NCI-H187 (cell line): Measurements from ENCODE around the gene FAM53B.
"Not testable (repeated sequence)": the region's sequence is repeated elsewhere in the genome, so short reads cannot be mapped to it uniquely, and the experiment has no call there.

Experiments
- DNase-seq, 2 experiments: peaks; one replicate each; lab custom pipeline; 2025; lab: John Stamatoyannopoulos, UW

Gene FAM53B

GRCh38 chr10:124598196-124598595 lies 146.0 kb downstream of the FAM53B start:
- no peak for DNase-seq

- DNase-seq: no peak
Measured at GRCh38 chr10:124597846-124598165, 146.4 kb downstream of the FAM53B start.

- no peak for DNase-seq
Measured at GRCh38 chr10:124596962-124597845, 147.0 kb downstream of the FAM53B start.

GRCh38 chr10:124596116-124596785 lies 147.9 kb downstream of the FAM53B start:
- no peak for DNase-seq

- DNase-seq: no peak
Measured at GRCh38 chr10:124595143-124595883, 148.9 kb downstream of the FAM53B start.

GRCh38 chr10:124594240-124594639 lies 149.9 kb downstream of the FAM53B start:
- no peak for DNase-seq

GRCh38 chr10:124593431-124593985 lies 150.7 kb downstream of the FAM53B start:
- DNase-seq: no peak

- DNase-seq: no peak
Measured at GRCh38 chr10:124592736-124593430, 151.3 kb downstream of the FAM53B start.

- no peak for DNase-seq
Measured at GRCh38 chr10:124592101-124592500, 152.1 kb downstream of the FAM53B start.

GRCh38 chr10:124591123-124591495 lies 153.1 kb downstream of the FAM53B start:
- DNase-seq: no peak

- DNase-seq: no peak
Measured at GRCh38 chr10:124590216-124591122, 153.7 kb downstream of the FAM53B start.

- DNase-seq: no peak
Measured at GRCh38 chr10:124589491-124590041, 154.6 kb downstream of the FAM53B start.

GRCh38 chr10:124588736-124589490 lies 155.3 kb downstream of the FAM53B start:
- peak; percentile 28 to 55 for DNase-seq

- DNase-seq: not testable (repeated sequence)
Measured at GRCh38 chr10:124588341-124588735, 155.8 kb downstream of the FAM53B start.

- no peak for DNase-seq
Measured at GRCh38 chr10:124587811-124588211, 156.4 kb downstream of the FAM53B start.

GRCh38 chr10:124586142-124586541 lies 158.0 kb downstream of the FAM53B start:
- DNase-seq: no peak

GRCh38 chr10:124579011-124579399 lies 165.2 kb downstream of the FAM53B start:
- DNase-seq: no peak

GRCh38 chr10:124578231-124579010 lies 165.8 kb downstream of the FAM53B start:
- DNase-seq: no peak

GRCh38 chr10:124577651-124578050 lies 166.5 kb downstream of the FAM53B start:
- DNase-seq: no peak
